ENCODE measurements around the gene ZNF766. TPM values are rescaled to one million over a fixed set of nuclear protein-coding genes. Genes with fewer than 3 reads are reported as not detected.

Gene ZNF766
- polyA plus RNA-seq, 1 experiment, result 4.2 TPM

- DNase-seq (ENCODE audit: low read depth), result peak; percentile 8
- Histone ChIP-seq H3K36me3 (ENCODE audit: control insufficient read depth, insufficient read depth, low read length) (peaks cover 9% of the 10 kb centered on the region), H3K27me3 (ENCODE audit: control insufficient read depth, insufficient read depth, low read length) (no peaks in the 10 kb centered on the region), H3K4me3 (ENCODE audit: low read depth, low read length) (peak within 1 kb of the TSS; percentile 99)
- peak; percentile 30; the same call in 1 of the 2 replicates for TF ChIP-seq CTCF (IDR thresholded peaks at IDR 0.05; ENCODE audit: insufficient read depth, low read depth, low read length)
- POLR2A ChIA-PET, result no interaction called here
- CTCF ChIA-PET, result no interaction called here
Observed at GRCh38 chr19:52296773-52297600, 27.6 kb downstream of the ZNF766 start, which contains the start of gene ZNF480. Gene ZNF480 (plus strand): TSS chr19:52297169. CDS start chr19:52300413, 3,244 bp downstream.

- ChIA-PET CTCF (no interaction called here), POLR2A (no interaction called here)
- DNase-seq (ENCODE audit: low read depth), result no peak
- H3K27me3 ChIP-seq (ENCODE audit: control insufficient read depth, insufficient read depth, low read length), result no peaks in the 10 kb centered on the region
- peak overlapping the region; percentile 99 for H3K4me3 ChIP-seq (ENCODE audit: low read depth, low read length)
- H3K36me3 ChIP-seq (ENCODE audit: control insufficient read depth, insufficient read depth, low read length), result peaks cover 10% of the 10 kb centered on the region
- TF ChIP-seq CTCF (IDR thresholded peaks at IDR 0.05; ENCODE audit: insufficient read depth, low read depth, low read length), result no peak; the same call in 1 of the 2 replicates
Observed at GRCh38 chr19:52297601-52298364, 28.4 kb downstream of the ZNF766 start.

GRCh38 chr19:52307275-52307674 lies 37.9 kb downstream of the ZNF766 start:
- H3K36me3 ChIP-seq (ENCODE audit: control insufficient read depth, insufficient read depth, low read length), result peaks cover 9% of the 10 kb centered on the region
- TF ChIP-seq CTCF (IDR thresholded peaks at IDR 0.05; ENCODE audit: insufficient read depth, low read depth, low read length), result no peak
- POLR2A ChIA-PET, result no interaction called here

DNA sequence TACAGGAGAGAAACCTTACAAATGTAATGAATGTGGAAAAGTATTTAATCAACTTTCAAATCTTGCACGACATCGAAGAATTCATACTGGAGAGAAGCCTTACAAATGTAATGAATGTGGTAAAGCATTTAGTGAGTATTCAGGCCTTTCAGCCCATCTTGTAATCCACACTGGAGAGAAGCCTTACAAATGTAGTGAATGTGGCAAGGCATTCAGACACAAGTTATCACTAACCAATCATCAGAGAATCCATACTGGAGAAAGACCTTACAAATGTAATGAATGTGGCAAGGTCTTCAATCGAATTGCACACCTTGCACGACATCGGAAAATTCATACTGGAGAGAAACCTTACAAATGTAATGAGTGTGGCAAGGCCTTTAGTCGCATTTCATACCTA lies 53.0 kb downstream of the ZNF766 start:
- H3K36me3 ChIP-seq (ENCODE audit: control insufficient read depth, insufficient read depth, low read length), result peaks cover 5% of the 10 kb centered on the region
- no peak for DNase-seq (ENCODE audit: low read depth)
- TF ChIP-seq CTCF (IDR thresholded peaks at IDR 0.05; ENCODE audit: insufficient read depth, low read depth, low read length), result no peak
- ChIA-PET POLR2A (no interaction called here), CTCF (no interaction called here)
- no peaks in the 10 kb centered on the region for H3K27me3 ChIP-seq (ENCODE audit: control insufficient read depth, insufficient read depth, low read length)
- no peak overlapping the region for H3K4me3 ChIP-seq (ENCODE audit: low read depth, low read length)

More at GRCh38 chr19:52307275-52307674, 37.9 kb downstream of the ZNF766 start:
- CTCF ChIA-PET, result no interaction called here
- DNase-seq (ENCODE audit: low read depth), result no peak
- no peak overlapping the region for H3K4me3 ChIP-seq (ENCODE audit: low read depth, low read length)
- no peaks in the 10 kb centered on the region for H3K27me3 ChIP-seq (ENCODE audit: control insufficient read depth, insufficient read depth, low read length)

- H3K4me3 ChIP-seq (ENCODE audit: low read depth, low read length), result no peak overlapping the region
- POLR2A ChIA-PET, result no interaction called here
- no peak for DNase-seq (ENCODE audit: low read depth)
Observed at GRCh38 chr19:52331757-52332156, 62.4 kb downstream of the ZNF766 start.

More at GRCh38 chr19:52331757-52332156, 62.4 kb downstream of the ZNF766 start:
- no peak for TF ChIP-seq CTCF (IDR thresholded peaks at IDR 0.05; ENCODE audit: insufficient read depth, low read depth, low read length)
- no peaks in the 10 kb centered on the region for H3K36me3 ChIP-seq (ENCODE audit: control insufficient read depth, insufficient read depth, low read length)
- no peaks in the 10 kb centered on the region for H3K27me3 ChIP-seq (ENCODE audit: control insufficient read depth, insufficient read depth, low read length)
- CTCF ChIA-PET, result no interaction called here

Measured in BJ (cell line).